SIG-M5 (cell line): ENCODE data around the gene METTL23.

ENCODE experiments used
- DNase-seq: peaks from one replicate; lab custom pipeline; 2025; lab: John Stamatoyannopoulos, UW

Gene METTL23, protein sequence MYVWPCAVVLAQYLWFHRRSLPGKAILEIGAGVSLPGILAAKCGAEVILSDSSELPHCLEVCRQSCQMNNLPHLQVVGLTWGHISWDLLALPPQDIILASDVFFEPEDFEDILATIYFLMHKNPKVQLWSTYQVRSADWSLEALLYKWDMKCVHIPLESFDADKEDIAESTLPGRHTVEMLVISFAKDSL

DNA sequence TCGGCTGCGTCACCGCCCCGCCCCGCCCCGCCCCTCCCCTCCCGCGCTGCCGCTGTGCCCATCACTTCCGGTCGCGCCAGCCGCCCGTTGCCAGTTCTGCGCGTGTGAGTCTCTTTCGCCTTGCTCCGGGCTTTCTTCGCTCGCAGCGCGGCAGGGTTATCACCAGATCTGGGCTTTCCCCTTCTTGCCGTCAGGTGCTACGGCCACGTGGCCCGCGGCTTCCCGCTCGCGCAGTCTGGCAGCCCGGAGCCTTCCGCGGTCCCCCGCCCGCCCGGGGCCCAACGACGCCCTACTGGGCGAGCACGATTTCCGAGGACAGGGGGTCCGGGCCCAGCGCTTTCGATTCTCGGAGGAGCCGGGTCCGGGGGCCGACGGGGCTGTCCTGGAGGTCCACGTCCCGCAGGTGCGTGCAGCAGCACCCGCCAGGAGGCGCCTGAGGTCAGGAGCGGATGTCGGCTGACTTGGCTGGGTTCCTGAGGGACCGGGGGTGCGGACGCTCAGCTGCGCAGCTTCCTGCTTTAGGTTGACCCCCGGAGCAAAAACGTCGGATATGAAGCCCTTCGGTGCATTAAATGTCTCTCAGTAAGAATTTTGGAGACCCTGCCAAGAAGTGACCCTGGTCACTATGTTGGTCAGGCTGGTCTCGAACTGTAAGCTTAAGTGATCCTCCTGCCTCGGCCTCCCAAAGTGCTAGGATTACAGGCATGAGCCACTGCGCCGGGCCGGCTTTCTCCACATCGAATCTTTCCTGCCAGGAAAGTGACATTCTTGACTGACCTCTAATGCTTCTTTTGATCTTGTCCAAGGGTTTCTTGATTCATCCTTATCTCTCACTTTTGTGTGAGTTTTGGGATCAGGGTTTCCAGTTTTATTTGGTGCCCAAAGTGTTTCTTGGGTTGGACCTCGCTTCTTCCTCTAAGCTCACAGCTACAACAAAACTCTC, at the start of gene METTL23:
Gene METTL23, plus strand, starts transcription at position 64 of the 943 bp plus-strand sequence. CDS start 2,872 bp downstream, outside the sequence.
- DNase-seq, result no peak

DNA sequence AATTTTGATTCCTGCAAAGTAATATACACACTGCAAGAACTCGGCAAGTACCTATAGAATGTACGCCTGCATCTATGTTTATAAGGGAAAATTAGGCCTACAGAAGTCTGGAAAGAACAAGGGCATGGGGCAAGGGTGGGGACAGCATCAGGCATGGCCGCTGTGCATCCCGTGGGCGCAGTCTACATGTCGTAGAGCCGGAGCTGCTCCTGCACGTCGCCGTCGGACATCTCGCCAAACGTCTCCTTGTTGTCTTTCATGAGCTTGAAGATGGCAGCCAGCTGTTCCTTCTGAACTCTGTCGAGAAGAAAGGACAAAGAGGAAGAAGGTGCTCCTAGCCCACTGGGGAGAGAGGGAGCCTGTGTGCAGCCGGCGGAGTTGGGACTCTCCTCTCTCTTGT, 49.2 kb upstream of the METTL23 start:
- DNase-seq, result no peak

DNA sequence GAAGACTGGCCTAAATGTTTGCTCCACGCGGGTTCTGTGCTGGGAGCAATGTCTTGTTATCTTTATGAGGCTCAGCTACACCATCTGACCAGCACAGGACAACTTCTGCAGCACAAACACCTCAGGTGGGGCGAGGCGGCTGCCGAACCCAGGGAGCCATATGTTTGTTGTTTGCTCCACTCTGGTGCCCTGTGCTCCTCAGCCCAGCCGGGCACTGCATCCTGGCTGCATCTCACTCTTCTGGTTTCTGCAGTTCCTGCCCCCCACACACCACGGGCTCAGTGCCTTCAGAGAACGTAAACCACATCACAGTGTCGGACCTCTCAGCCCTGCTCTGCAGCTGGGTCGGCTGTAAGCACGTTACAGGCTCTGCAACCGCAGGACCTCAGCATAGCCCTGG, 48.3 kb upstream of the METTL23 start:
- no peak for DNase-seq

DNA sequence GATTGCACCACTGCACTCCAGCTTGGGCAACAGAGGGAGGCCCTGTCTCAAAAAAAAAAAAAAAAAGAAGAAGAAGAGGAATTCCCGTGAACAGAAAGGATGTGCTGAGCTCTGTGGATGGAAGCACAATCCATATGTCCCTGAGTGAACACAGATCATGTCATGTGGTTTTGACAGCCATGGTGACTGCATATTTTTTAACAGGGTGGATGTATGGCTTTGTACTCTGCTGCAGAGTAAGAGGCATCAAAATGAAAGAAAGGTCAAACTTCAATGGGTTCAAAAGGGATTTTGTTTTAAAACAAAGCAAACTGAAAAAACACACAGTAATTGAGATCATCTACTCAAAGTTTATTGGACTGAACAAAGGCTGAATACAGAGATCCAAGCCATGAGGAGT, 47.4 kb upstream of the METTL23 start:
- DNase-seq, result no peak

DNA sequence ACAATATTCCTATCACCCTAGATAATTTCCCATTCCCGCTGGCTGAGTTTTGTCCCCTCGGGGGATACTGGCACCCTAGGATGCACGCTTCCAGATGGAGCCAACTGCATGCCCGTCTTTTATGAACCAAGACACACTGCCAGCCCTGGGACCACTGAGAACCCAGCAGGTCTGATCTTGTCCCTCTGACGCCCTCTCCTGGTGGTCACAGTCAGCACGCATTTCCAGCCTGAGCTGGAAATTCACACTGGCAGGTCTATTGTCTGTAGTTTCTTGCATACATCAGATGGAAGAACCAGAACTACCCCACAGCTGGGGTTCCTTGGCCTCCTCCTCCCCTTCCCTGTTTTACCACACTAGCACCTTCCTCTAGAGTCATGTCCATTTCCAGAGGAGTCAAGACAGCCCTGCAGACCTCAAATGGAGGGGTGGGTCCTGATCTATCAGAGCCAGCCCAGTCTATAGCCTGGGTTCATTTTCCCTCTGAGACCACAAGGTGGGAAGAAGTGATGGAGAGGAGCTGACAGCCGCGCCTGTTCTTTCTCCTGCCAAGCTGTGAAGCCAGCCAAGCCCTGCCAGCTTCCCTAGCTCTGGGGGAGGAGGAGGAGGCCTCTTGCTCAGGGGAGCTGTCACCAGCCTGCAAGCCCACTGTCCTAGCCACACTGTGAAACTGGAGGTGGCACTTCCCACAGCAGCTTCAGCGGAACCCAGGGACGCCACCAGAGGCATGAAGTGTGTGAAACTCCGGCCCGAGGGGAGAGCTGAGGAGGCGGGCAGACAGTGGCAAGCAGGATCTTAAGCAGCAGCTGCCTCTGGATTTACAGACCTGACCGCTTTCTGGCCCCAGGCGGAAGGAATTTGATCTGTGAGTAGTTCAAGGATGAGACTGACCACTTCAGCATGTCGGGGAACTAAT, 45.2 kb upstream of the METTL23 start:
- no peak for DNase-seq

DNA sequence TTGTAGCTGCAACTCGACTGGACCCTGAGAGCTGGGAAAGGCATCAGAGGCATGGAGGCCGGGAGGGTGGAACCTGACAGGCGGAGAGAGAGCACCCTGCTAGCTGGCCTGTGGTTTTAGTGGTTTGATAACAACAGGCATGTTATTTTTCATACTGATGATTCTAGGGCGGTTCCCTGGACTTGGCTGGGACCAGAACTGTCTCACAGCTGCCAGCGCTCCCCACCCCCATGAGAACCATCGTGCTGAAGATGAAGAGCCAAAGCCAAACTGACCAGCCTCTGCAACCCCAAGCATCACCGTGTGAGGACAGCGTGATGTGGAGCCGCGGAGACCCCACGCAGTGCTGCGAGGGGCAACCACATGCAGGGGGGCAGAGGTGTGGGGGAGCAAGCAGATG, 44.3 kb upstream of the METTL23 start:
- DNase-seq, result no peak

GRCh38 chr17:76683011-76683755, 43.5 kb upstream of the METTL23 start:
- no peak for DNase-seq

DNA sequence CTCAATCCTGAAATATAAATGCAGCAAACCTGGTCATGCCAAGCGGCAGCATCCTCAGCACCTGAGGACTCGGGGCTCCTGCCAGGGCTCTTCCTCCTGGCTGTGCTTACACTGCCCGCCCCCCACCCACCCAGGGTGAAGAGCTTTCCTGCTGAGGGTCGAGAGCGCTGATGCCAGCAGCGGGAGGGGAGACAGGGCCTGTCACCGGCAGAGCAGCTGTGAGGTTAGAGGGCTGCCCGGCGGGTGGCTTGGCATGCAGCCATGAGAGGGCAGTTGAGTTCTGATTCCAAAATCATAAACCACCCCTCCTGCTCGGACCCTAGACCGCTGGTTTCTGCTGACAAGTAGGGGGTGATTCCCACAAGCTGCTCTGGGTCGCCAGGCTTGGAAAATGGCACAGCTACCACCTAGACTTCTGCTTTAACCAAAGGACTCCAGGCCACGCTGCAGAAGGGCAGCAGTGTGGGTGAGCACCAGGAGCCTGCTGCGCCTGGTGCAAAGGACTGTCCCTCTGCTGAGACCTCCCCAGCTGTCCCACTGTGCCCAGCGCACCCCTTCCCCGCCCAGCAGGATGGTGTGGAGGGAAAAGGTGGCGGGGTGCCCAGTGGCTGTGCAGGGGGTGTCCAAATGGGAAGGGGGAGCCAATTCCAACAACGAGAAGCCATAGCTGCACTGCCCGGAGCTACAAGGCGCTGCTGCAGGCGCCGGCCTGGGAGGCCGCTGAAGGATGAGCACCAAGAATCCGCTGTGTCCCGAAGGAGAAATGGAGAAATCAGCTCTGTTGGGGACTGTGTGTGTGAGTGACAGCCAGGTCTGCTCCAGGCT, 42.5 kb upstream of the METTL23 start:
- no peak for DNase-seq

- DNase-seq, result no peak
Observed at GRCh38 chr17:76684756-76685155, 41.9 kb upstream of the METTL23 start.

- no peak for DNase-seq
Observed at GRCh38 chr17:76685366-76685765, 41.3 kb upstream of the METTL23 start.

DNA sequence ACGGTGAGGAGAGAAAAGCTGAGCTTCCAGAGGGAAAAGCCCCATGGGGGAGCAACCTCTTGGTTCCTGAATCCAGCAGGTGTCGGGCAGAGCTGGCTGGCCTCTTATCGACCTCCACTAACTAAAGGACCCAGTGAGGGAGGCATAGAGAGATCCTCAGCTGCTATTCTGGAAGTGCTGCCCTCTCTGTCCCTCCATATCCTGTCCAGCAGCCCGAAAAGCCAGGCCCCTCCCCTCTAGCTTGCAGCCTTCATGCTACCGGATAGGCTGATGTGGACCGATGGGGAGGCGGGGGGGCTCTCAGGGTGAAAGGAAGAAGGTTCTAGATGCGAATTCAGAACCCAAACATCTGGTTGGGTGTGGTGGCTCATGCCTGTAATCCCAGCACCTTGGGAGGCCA, 40.8 kb upstream of the METTL23 start:
- DNase-seq, result no peak

DNA sequence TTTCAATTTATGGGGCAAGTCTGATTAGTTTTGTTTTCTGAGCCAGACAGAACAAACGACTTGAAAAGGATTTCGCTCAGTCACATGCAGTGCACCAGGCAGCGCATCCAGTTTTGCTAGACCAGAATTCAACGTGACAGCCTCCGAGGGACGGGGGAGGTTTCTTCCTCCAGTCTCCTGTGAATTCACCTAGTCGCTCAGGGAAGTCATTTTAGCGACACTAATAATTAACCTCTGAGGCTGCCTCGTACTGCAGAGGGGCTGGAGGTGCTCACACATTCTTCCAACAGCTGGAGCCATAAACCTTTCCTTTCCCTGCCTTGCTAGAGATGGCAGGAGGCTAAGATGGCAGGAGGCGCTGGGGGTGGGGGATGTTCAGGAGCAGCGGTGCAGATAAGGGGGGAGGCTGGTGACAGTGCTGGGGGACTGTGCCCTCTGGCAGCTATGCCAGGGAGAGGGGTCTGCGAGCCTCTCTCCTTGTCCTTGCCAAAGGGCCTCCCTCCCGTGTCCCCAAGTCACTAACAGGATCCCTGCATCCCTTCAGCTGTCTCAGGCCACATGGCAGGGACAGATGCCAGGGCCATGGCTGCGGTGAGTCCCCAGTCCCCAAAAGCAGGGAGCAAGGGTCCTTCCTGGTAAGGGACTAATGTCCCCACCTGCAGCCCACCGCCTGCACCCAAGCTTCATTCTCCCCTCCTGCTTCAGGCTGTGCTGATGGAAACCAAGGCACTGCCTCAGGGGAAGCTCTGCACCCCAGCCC, 39.9 kb upstream of the METTL23 start:
- DNase-seq, result no peak

- DNase-seq, result no peak
Observed at GRCh38 chr17:76687298-76688164, 39.1 kb upstream of the METTL23 start.

DNA sequence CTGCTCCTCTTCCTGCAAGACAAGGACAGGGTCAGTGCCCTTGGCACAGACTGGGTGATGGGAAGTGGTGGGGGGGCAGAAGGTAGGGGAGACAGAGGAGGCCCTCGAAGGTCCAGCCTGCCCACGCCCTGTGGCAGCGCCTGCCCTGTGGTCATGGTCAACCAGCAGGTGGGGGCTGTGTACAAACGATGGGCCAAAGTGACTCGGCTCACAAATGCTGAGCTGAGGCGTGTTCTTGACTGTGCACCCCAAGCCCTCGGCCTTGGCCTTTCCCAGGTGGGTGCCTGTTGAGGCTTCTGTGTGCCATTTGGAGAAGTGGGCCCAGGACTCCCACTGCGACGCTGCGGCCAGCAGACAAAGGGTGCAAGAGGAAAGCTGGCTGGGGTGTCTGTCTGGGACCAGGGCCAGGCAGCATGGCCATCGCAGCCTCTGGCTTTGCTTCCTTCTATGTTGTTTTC, 38.4 kb upstream of the METTL23 start:
- no peak for DNase-seq

GRCh38 chr17:76689859-76690258, 36.8 kb upstream of the METTL23 start:
- DNase-seq, result no peak

GRCh38 chr17:76690596-76691280, 35.9 kb upstream of the METTL23 start:
- DNase-seq, result no peak

DNA sequence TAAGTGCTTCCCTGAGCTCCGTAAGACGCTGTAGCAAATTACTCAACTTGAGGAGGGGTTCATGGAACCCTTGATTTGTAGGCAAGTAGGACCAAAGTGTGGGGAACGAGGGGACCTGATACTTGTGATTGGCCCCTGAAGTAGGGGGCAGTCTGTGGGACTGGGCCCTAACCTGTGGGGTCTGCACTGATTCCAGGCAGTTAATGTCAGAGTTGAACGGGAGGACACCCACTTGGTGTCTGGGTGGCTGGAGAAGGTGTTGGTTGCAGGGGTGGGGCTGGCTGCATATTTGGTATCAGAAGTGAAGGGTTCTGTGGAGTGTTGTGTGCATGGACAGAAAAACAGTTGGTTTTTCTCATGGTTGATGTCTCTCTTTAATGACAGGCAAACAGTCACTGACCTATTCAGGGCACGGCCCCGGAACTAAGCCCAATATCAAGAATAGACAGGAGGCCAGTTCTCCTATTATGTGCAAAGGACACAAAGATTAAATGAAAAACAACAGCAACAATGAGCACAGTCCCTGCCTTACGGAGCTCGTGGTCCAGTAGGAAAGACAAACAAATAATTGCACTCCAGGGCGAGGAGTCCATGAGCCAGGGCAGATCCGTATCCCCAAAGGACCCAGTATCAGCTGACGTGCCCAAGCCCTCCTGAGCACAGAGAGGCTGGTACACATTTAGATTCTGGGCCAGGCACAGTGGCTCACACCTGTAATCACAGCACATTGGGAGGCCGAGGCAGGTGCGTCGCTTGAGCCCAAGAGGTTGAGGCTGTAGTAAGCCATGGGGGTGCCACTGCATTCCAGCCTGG, 35.1 kb upstream of the METTL23 start:
- DNase-seq, result no peak
